ENCODE results near the gene GPR17. TPM values are rescaled to one million over a fixed set of nuclear protein-coding genes. Genes with fewer than 3 reads are reported as not detected.

The GPR17 gene
- total and polyA plus RNA-seq, 2 donors (not counting 1 experiment from before 2014, with no cell fraction given): 0.06 TPM; not detected in 1

GRCh38 chr2:127661072-127661649 lies 15.2 kb downstream of the GPR17 start:
- peaks cover 0 to 20% (median 0%) of the 10 kb centered on the region in 3 donors for H3K9me3 ChIP-seq (ENCODE audit: control extremely low read depth in 1 of 3, control insufficient read depth in 2 of 3, insufficient read depth in 1 of 3, low read length in 2 of 3)
- WGBS (ENCODE audit: insufficient coverage): 94% methylated on average over 14 of the region's 14 CpGs
- H2AFZ ChIP-seq (ENCODE audit: insufficient read depth, low read depth, low read length, poor library complexity, severe bottlenecking): no peak overlapping the region
- intact Hi-C loops (cut with micrococcal nuclease): no loop called here
- H3K4me2 ChIP-seq (replicated peaks; ENCODE audit: low read depth, low read length, poor library complexity, severe bottlenecking): no peak overlapping the region
- Mint-ChIP-seq H3K4me1 (peaks cover 9% of the 10 kb centered on the region), H3K4me3 (no peak overlapping the region), H3K27me3 (peaks cover 31% of the 10 kb centered on the region), H3K27ac (no peak overlapping the region), H3K9me3 (ENCODE audit: insufficient read depth) (no peaks in the 10 kb centered on the region)
- no peaks in the 10 kb centered on the region for H3K36me3 ChIP-seq (replicated peaks in 1 of 2; ENCODE audit: control extremely low read depth in 1 of 2, control insufficient read depth in 1 of 2, extremely low read depth in 1 of 2, insufficient read depth in 2 of 2, low read length in 1 of 2)
- DNase-seq (no peak), ATAC-seq (ENCODE audit: low read depth) (no peak)
- no peak overlapping the region for H3K4me3 ChIP-seq (ENCODE audit: control extremely low read depth in 1 of 5, extremely low read depth in 1 of 5, insufficient read depth in 1 of 5, low read depth in 2 of 5, low read length in 4 of 5)
- ChIA-PET POLR2A (no interaction called here), CTCF (interaction anchor here (1.4 kb wide), 1 partner anchor 70 kb away, joined by 5 read pairs; no protein-coding TSS in a partner anchor)
- no peaks in the 10 kb centered on the region for H4K20me1 ChIP-seq (ENCODE audit: control insufficient read depth, insufficient read depth, low read length, poor library complexity, severe bottlenecking)
- TF ChIP-seq EZH2 (IDR thresholded peaks at IDR 0.05; ENCODE audit: borderline replicate concordance, insufficient read depth, low read depth, low read length, poor library complexity, severe bottlenecking): no peak
- TF ChIP-seq, protein P1, sequence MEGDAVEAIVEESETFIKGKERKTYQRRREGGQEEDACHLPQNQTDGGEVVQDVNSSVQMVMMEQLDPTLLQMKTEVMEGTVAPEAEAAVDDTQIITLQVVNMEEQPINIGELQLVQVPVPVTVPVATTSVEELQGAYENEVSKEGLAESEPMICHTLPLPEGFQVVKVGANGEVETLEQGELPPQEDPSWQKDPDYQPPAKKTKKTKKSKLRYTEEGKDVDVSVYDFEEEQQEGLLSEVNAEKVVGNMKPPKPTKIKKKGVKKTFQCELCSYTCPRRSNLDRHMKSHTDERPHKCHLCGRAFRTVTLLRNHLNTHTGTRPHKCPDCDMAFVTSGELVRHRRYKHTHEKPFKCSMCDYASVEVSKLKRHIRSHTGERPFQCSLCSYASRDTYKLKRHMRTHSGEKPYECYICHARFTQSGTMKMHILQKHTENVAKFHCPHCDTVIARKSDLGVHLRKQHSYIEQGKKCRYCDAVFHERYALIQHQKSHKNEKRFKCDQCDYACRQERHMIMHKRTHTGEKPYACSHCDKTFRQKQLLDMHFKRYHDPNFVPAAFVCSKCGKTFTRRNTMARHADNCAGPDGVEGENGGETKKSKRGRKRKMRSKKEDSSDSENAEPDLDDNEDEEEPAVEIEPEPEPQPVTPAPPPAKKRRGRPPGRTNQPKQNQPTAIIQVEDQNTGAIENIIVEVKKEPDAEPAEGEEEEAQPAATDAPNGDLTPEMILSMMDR (IDR thresholded peaks at IDR 0.05): no peak
- H3K9ac ChIP-seq (ENCODE audit: low read length): no peak overlapping the region
- H3K79me2 ChIP-seq (ENCODE audit: control insufficient read depth, insufficient read depth, low read length): no peaks in the 10 kb centered on the region
- peaks cover 0 to 39% (median 21%) of the 10 kb centered on the region in 4 experiments for H3K27me3 ChIP-seq (replicated peaks in 1 of 4; ENCODE audit: control extremely low read depth in 1 of 4, control insufficient read depth in 3 of 4, insufficient read depth in 4 of 4, low read length in 3 of 4)
- peaks cover 0 to 10% of the 10 kb centered on the region in 2 donors for H3K4me1 ChIP-seq (ENCODE audit: control insufficient read depth in 2 of 2, insufficient read depth in 2 of 2, low read length in 2 of 2)
- no peak overlapping the region for H3K27ac ChIP-seq (ENCODE audit: low read length in 2 of 2)

DNA sequence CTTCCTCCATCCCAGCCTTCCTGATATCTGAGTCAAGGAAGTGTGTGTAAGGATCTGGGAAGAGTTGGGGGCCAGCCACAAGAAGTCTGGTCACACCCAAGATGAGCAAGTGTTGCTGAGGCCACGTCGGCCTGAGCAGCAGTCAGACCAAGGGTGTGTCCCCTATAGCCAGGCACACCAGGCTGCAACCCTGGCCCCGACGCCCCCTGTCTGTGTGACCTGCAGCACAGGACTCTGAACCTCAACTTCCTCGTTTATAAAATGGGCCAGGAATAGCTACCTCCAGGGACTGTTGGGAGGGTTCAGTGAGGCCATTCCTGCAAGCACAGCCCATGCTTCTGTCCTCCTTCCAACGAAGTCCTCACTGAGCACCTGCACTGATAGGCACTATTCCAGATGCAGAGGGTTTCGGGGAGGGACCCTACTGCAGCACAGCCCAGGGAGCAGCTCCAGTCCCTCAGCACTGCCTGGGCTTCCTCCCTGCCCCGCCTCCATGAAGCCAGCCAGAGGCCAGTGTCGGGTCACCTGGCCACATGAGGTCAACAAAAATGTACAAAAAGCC lies 16.1 kb downstream of the GPR17 start:
- no peak overlapping the region for H3K4me3 ChIP-seq (ENCODE audit: control extremely low read depth in 1 of 5, extremely low read depth in 1 of 5, insufficient read depth in 1 of 5, low read depth in 2 of 5, low read length in 4 of 5)
- H3K36me3 ChIP-seq (replicated peaks in 1 of 2; ENCODE audit: control extremely low read depth in 1 of 2, control insufficient read depth in 1 of 2, extremely low read depth in 1 of 2, insufficient read depth in 2 of 2, low read length in 1 of 2): no peaks in the 10 kb centered on the region
- no peak overlapping the region for H3K27ac ChIP-seq (ENCODE audit: low read length in 2 of 2)
- H3K4me1 Mint-ChIP-seq: peaks cover 9% of the 10 kb centered on the region
- H3K4me3 Mint-ChIP-seq: no peak overlapping the region
- ChIA-PET POLR2A (no interaction called here), CTCF (interaction anchor here (1.6 kb wide), 1 partner anchor 71 kb away, joined by 4 read pairs; no protein-coding TSS in a partner anchor)
- no peaks in the 10 kb centered on the region for H3K79me2 ChIP-seq (ENCODE audit: control insufficient read depth, insufficient read depth, low read length)
- TF ChIP-seq EZH2 (IDR thresholded peaks at IDR 0.05; ENCODE audit: borderline replicate concordance, insufficient read depth, low read depth, low read length, poor library complexity, severe bottlenecking): no peak
- TF ChIP-seq, protein P1 (IDR thresholded peaks at IDR 0.05): no peak
- H3K9me3 Mint-ChIP-seq (ENCODE audit: insufficient read depth): no peaks in the 10 kb centered on the region
- no peaks in the 10 kb centered on the region for H4K20me1 ChIP-seq (ENCODE audit: control insufficient read depth, insufficient read depth, low read length, poor library complexity, severe bottlenecking)
- peaks cover 0 to 20% (median 1%) of the 10 kb centered on the region in 3 donors for H3K9me3 ChIP-seq (ENCODE audit: control extremely low read depth in 1 of 3, control insufficient read depth in 2 of 3, insufficient read depth in 1 of 3, low read length in 2 of 3)
- peaks cover 0 to 39% (median 21%) of the 10 kb centered on the region in 4 experiments for H3K27me3 ChIP-seq (replicated peaks in 1 of 4; ENCODE audit: control extremely low read depth in 1 of 4, control insufficient read depth in 3 of 4, insufficient read depth in 4 of 4, low read length in 3 of 4)
- ATAC-seq (ENCODE audit: low read depth) (no peak), DNase-seq (no peak)
- H3K4me1 ChIP-seq (ENCODE audit: control insufficient read depth in 2 of 2, insufficient read depth in 2 of 2, low read length in 2 of 2): peaks cover 0 to 10% of the 10 kb centered on the region in 2 donors
- H2AFZ ChIP-seq (ENCODE audit: insufficient read depth, low read depth, low read length, poor library complexity, severe bottlenecking): no peak overlapping the region
- H3K27ac Mint-ChIP-seq: no peak overlapping the region
- WGBS (ENCODE audit: insufficient coverage): 66% methylated on average over 9 of the region's 9 CpGs
- intact Hi-C loops (cut with micrococcal nuclease): no loop called here
- peaks cover 38% of the 10 kb centered on the region for H3K27me3 Mint-ChIP-seq
- no peak overlapping the region for H3K9ac ChIP-seq (ENCODE audit: low read length)
- no peak overlapping the region for H3K4me2 ChIP-seq (replicated peaks; ENCODE audit: low read depth, low read length, poor library complexity, severe bottlenecking)

Measured in B cell (primary cell).